ENCODE measurements around the gene PTX4. TPM values are rescaled to one million over a fixed set of nuclear protein-coding genes. Genes with fewer than 3 reads are reported as not detected.

The PTX4 gene
- total and polyA plus RNA-seq, 2 donors (not counting 3 experiments of a cell fraction or from before 2014, with no cell fraction given) = 0.31 TPM; not detected in 1

GRCh38 chr16:1450841-1451240, 37.9 kb downstream of the PTX4 start:
- Histone ChIP-seq H3K27ac (ENCODE audit: insufficient read depth, low read depth, low read length) (no peak overlapping the region), H3K4me2 (ENCODE audit: insufficient read depth, low read length) (no peak overlapping the region), H4K20me1 (replicated peaks; ENCODE audit: control insufficient read depth, extremely low read depth, insufficient read depth, low read length) (no peaks in the 10 kb centered on the region), H3K79me2 (ENCODE audit: control insufficient read depth, insufficient read depth, low read length) (no peaks in the 10 kb centered on the region), H3K36me3 (ENCODE audit: control insufficient read depth in 2 of 2, extremely low read depth in 1 of 2, insufficient read depth in 2 of 2, low read length in 2 of 2) (peaks cover 0 to 52% of the 10 kb centered on the region in 2 experiments), H3K4me1 (ENCODE audit: control insufficient read depth, extremely low read depth, insufficient read depth, low read length) (no peaks in the 10 kb centered on the region), H3K9me3 (replicated peaks; ENCODE audit: control insufficient read depth, insufficient read depth, low read length) (no peaks in the 10 kb centered on the region), H3K9me1 (replicated peaks; ENCODE audit: control insufficient read depth, extremely low read depth, insufficient read depth, low read length) (no peaks in the 10 kb centered on the region), H2AFZ (ENCODE audit: low read depth, low read length) (no peak overlapping the region), H3K4me3 (replicated peaks in 1 of 3; ENCODE audit: insufficient read depth in 1 of 3, low read depth in 1 of 3, low read length in 3 of 3) (no peak overlapping the region), H3K27me3 (ENCODE audit: control insufficient read depth in 2 of 2, insufficient read depth in 2 of 2, low read length in 2 of 2) (no peaks in the 10 kb centered on the region), H3K9ac (replicated peaks; ENCODE audit: extremely low read depth, insufficient read depth, low read length) (no peak overlapping the region)
- ChIA-PET POLR2A (no interaction called here), CTCF (no interaction called here)
- TF ChIP-seq MYC (IDR thresholded peaks at IDR 0.05; ENCODE audit: low read depth, low read length) = no peak
- no peak for TF ChIP-seq MAX (IDR thresholded peaks at IDR 0.05; ENCODE audit: insufficient read depth, insufficient read length)
- TF ChIP-seq GATA2 (IDR thresholded peaks at IDR 0.05; ENCODE audit: insufficient read depth, insufficient read length, low read depth, low read length) = no peak
- no peak for TF ChIP-seq CTCF (IDR thresholded peaks at IDR 0.05; ENCODE audit: extremely low read depth in 1 of 2, insufficient read depth in 1 of 2, low read depth in 1 of 2, low read length in 2 of 2)
- no peak for TF ChIP-seq JUN (IDR thresholded peaks at IDR 0.05; ENCODE audit: borderline replicate concordance, insufficient read depth, insufficient read length, low read depth)
- no peak for TF ChIP-seq EZH2 (IDR thresholded peaks at IDR 0.05; ENCODE audit: borderline replicate concordance, low read depth, low read length, severe bottlenecking)
- TF ChIP-seq POLR2A (IDR thresholded peaks at IDR 0.05; ENCODE audit: low read depth, low read length) = no peak
- no peak for TF ChIP-seq FOS (IDR thresholded peaks at IDR 0.05; ENCODE audit: borderline replicate concordance, insufficient read depth, low read length)
- TF ChIP-seq POLR2AphosphoS5 (IDR thresholded peaks at IDR 0.05; ENCODE audit: insufficient read depth, low read depth, low read length) = no peak
- FAIRE-seq = no peak
- no TSS peak for BruUV-seq (replicated peaks)
- dilution Hi-C loops (cut with MboI; ENCODE audit: extremely low pct_ligation_motif_present, low sequenced_read_pairs) = no loop called here
- intact Hi-C loops (cut with micrococcal nuclease) = no loop called here
- no peak for DNase-seq (ENCODE audit: low read depth, low spot score)

All from endothelial cell of umbilical vein (primary cell).